ENCODE data around the gene E2F2.
A peak's percentile ranks its signal among the peaks of the same experiment; 100 is the strongest.

E2F2 gene

GRCh38 chr1:23484253-23485001 lies 46.6 kb downstream of the E2F2 start:
- H3K27me3 ChIP-seq (ENCODE audit: insufficient read depth, insufficient read length) = no peaks in the 10 kb centered on the region
- no peaks in the 10 kb centered on the region for H3K4me1 ChIP-seq (ENCODE audit: insufficient read depth, insufficient read length)
- no peaks in the 10 kb centered on the region for H3K9me3 ChIP-seq (ENCODE audit: insufficient read depth, low read length)
- peaks cover 4% of the 10 kb centered on the region for H3K36me3 ChIP-seq (ENCODE audit: insufficient read depth, insufficient read length, low read length)
- H3K9ac ChIP-seq (ENCODE audit: insufficient read length, low read depth) = peak overlapping the region; percentile 56
- peak overlapping the region; percentile 74 for H3K4me3 ChIP-seq (ENCODE audit: insufficient read length, low read depth)
- peak; percentile 75 for DNase-seq (ENCODE audit: low read depth, low spot score)
- TF ChIP-seq ZNF274 (IDR thresholded peaks at IDR 0.05; ENCODE audit: low read depth, low read length) = no peak
- no peak for TF ChIP-seq YY1 (IDR thresholded peaks at IDR 0.05; ENCODE audit: insufficient read depth, insufficient read length)
- TF ChIP-seq SUZ12 (IDR thresholded peaks at IDR 0.05; ENCODE audit: extremely low read depth, insufficient read depth, insufficient read length) = no peak

GRCh38 chr1:23483321-23484252 lies 47.4 kb downstream of the E2F2 start, which contains the start of gene ASAP3:
TSS of gene ASAP3 (minus strand) at chr1:23484179. CDS start at chr1:23484133, 46 bp downstream.
- Histone ChIP-seq H3K9ac (ENCODE audit: insufficient read length, low read depth) (peak within 1 kb of the TSS; percentile 90), H3K36me3 (ENCODE audit: insufficient read depth, insufficient read length, low read length) (peaks cover 8% of the 10 kb centered on the region), H3K4me1 (ENCODE audit: insufficient read depth, insufficient read length) (no peaks in the 10 kb centered on the region), H3K27me3 (ENCODE audit: insufficient read depth, insufficient read length) (no peaks in the 10 kb centered on the region), H3K4me3 (ENCODE audit: insufficient read length, low read depth) (peak within 1 kb of the TSS; percentile 74), H3K9me3 (ENCODE audit: insufficient read depth, low read length) (no peaks in the 10 kb centered on the region)
- TF ChIP-seq ZNF274 (IDR thresholded peaks at IDR 0.05; ENCODE audit: low read depth, low read length) (no peak), SUZ12 (IDR thresholded peaks at IDR 0.05; ENCODE audit: extremely low read depth, insufficient read depth, insufficient read length) (no peak), YY1 (IDR thresholded peaks at IDR 0.05; ENCODE audit: insufficient read depth, insufficient read length) (no peak)
- DNase-seq (ENCODE audit: low read depth, low spot score) = peak; percentile 40

- Histone ChIP-seq H3K4me1 (ENCODE audit: insufficient read depth, insufficient read length) (no peaks in the 10 kb centered on the region), H3K36me3 (ENCODE audit: insufficient read depth, insufficient read length, low read length) (peaks cover 16% of the 10 kb centered on the region), H3K4me3 (ENCODE audit: insufficient read length, low read depth) (no peak overlapping the region), H3K9me3 (ENCODE audit: insufficient read depth, low read length) (no peaks in the 10 kb centered on the region), H3K9ac (ENCODE audit: insufficient read length, low read depth) (no peak overlapping the region), H3K27me3 (ENCODE audit: insufficient read depth, insufficient read length) (no peaks in the 10 kb centered on the region)
- TF ChIP-seq SUZ12 (IDR thresholded peaks at IDR 0.05; ENCODE audit: extremely low read depth, insufficient read depth, insufficient read length) (no peak), ZNF274 (IDR thresholded peaks at IDR 0.05; ENCODE audit: low read depth, low read length) (no peak), YY1 (IDR thresholded peaks at IDR 0.05; ENCODE audit: insufficient read depth, insufficient read length) (no peak)
- DNase-seq (ENCODE audit: low read depth, low spot score) = no peak
Measured at GRCh38 chr1:23481904-23482303, 49.1 kb downstream of the E2F2 start.

- TF ChIP-seq ZNF274 (IDR thresholded peaks at IDR 0.05; ENCODE audit: low read depth, low read length) (no peak), YY1 (IDR thresholded peaks at IDR 0.05; ENCODE audit: insufficient read depth, insufficient read length) (no peak)
Measured at GRCh38 chr1:23481026-23481597, 49.9 kb downstream of the E2F2 start.

GRCh38 chr1:23480187-23481025 lies 50.6 kb downstream of the E2F2 start:
- DNase-seq (ENCODE audit: low read depth, low spot score) = no peak
- Histone ChIP-seq H3K27me3 (ENCODE audit: insufficient read depth, insufficient read length) (no peaks in the 10 kb centered on the region), H3K36me3 (ENCODE audit: insufficient read depth, insufficient read length, low read length) (peaks cover 16% of the 10 kb centered on the region), H3K4me1 (ENCODE audit: insufficient read depth, insufficient read length) (no peaks in the 10 kb centered on the region), H3K9me3 (ENCODE audit: insufficient read depth, low read length) (no peaks in the 10 kb centered on the region), H3K4me3 (ENCODE audit: insufficient read length, low read depth) (no peak overlapping the region), H3K9ac (ENCODE audit: insufficient read length, low read depth) (no peak overlapping the region)
- no peak for TF ChIP-seq SUZ12 (IDR thresholded peaks at IDR 0.05; ENCODE audit: extremely low read depth, insufficient read depth, insufficient read length)
- TF ChIP-seq YY1 (IDR thresholded peaks at IDR 0.05; ENCODE audit: insufficient read depth, insufficient read length) = no peak
- TF ChIP-seq ZNF274 (IDR thresholded peaks at IDR 0.05; ENCODE audit: low read depth, low read length) = no peak

More at GRCh38 chr1:23481026-23481597, 49.9 kb downstream of the E2F2 start:
- peaks cover 16% of the 10 kb centered on the region for H3K36me3 ChIP-seq (ENCODE audit: insufficient read depth, insufficient read length, low read length)
- no peaks in the 10 kb centered on the region for H3K9me3 ChIP-seq (ENCODE audit: insufficient read depth, low read length)
- no peaks in the 10 kb centered on the region for H3K27me3 ChIP-seq (ENCODE audit: insufficient read depth, insufficient read length)
- no peaks in the 10 kb centered on the region for H3K4me1 ChIP-seq (ENCODE audit: insufficient read depth, insufficient read length)
- no peak overlapping the region for H3K9ac ChIP-seq (ENCODE audit: insufficient read length, low read depth)
- no peak overlapping the region for H3K4me3 ChIP-seq (ENCODE audit: insufficient read length, low read depth)
- no peak for DNase-seq (ENCODE audit: low read depth, low spot score)

GRCh38 chr1:23479666-23479941 lies 51.4 kb downstream of the E2F2 start:
- Histone ChIP-seq H3K4me3 (ENCODE audit: insufficient read length, low read depth) (no peak overlapping the region), H3K4me1 (ENCODE audit: insufficient read depth, insufficient read length) (peaks cover 2% of the 10 kb centered on the region), H3K27me3 (ENCODE audit: insufficient read depth, insufficient read length) (no peaks in the 10 kb centered on the region), H3K9me3 (ENCODE audit: insufficient read depth, low read length) (no peaks in the 10 kb centered on the region), H3K36me3 (ENCODE audit: insufficient read depth, insufficient read length, low read length) (peaks cover 16% of the 10 kb centered on the region), H3K9ac (ENCODE audit: insufficient read length, low read depth) (no peak overlapping the region)
- TF ChIP-seq SUZ12 (IDR thresholded peaks at IDR 0.05; ENCODE audit: extremely low read depth, insufficient read depth, insufficient read length) (no peak), ZNF274 (IDR thresholded peaks at IDR 0.05; ENCODE audit: low read depth, low read length) (no peak), YY1 (IDR thresholded peaks at IDR 0.05; ENCODE audit: insufficient read depth, insufficient read length) (no peak)
- no peak for DNase-seq (ENCODE audit: low read depth, low spot score)

Measured in NT2/D1 (cell line).